ENCODE measurements around the gene FHOD3.

DNA sequence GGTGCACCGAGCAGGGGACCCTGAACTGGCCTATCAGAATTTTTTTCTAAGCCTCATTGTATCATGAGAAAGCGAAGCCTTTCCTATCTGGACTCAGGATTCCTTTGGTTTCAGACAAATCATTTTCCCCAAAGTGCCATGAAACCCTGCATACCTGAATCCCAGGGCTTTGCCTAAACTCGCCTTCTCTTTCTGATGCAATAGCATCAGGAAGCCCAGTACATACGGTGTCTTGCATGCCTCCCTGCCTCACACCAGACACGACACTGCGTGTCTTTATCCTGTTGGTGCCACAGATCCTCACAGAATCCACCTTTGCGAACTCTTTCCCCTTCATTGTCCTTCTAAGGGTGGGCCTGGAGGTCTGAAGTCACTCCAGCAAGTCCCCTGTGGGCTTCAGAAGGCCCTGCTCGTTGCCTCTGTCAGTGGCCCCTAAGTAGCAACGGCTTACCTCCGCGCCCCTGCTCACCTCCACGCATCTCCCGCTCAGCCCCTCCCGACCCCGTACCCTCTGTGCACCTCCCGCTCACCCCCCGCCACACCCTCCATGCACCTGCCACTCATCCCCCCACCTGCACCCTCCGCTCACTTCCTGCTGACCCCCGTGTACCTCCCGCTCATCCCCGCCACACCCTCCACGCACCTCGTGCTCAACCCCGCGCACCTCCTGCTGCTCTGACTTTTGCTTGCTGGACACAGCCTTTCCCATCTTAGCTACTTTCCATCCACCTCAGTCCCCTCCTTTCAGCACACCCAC is 447.9 kb downstream of the FHOD3 start:
- TF ChIP-seq, protein P1, sequence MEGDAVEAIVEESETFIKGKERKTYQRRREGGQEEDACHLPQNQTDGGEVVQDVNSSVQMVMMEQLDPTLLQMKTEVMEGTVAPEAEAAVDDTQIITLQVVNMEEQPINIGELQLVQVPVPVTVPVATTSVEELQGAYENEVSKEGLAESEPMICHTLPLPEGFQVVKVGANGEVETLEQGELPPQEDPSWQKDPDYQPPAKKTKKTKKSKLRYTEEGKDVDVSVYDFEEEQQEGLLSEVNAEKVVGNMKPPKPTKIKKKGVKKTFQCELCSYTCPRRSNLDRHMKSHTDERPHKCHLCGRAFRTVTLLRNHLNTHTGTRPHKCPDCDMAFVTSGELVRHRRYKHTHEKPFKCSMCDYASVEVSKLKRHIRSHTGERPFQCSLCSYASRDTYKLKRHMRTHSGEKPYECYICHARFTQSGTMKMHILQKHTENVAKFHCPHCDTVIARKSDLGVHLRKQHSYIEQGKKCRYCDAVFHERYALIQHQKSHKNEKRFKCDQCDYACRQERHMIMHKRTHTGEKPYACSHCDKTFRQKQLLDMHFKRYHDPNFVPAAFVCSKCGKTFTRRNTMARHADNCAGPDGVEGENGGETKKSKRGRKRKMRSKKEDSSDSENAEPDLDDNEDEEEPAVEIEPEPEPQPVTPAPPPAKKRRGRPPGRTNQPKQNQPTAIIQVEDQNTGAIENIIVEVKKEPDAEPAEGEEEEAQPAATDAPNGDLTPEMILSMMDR (IDR thresholded peaks at IDR 0.05 in 8 of 11, conservative IDR thresholded peaks at IDR 0.05 in 3 of 11), result no peak
- TF ChIP-seq POLR2A (IDR thresholded peaks at IDR 0.05), result no peak
- no peak for TF ChIP-seq POLR2AphosphoS5 (IDR thresholded peaks at IDR 0.05)

Measured in spleen (tissue), 7 donors.